GM13977 (cell line): Measurements from ENCODE around the gene CISD1.

Experiments used
- DNase-seq: peaks from one replicate; pipeline ENCODE4 v3.0.0; 2012; ENCODE audit warnings: low spot score
- CTCF ChIP-seq: IDR thresholded peaks from 2 replicates; pipeline ENCODE4 v1.5.1; 2012; ENCODE audit warnings: mild to moderate bottlenecking, control low read depth; ENCODE audit not compliant: insufficient read depth; ENCODE audit errors: extremely low read depth, missing control alignments
- in situ Hi-C: fragments of 300-500 bp; cut with MboI; formaldehyde crosslinking; loops from one replicate; pipeline ENCODE4 v1.12.0; 2022; ENCODE audit warnings: low sequenced_read_pairs, low pct_unique_long_range_greater_than_20kb, mixed read lengths, inconsistent platforms; ENCODE audit not compliant: unreplicated experiment

The CISD1 gene

DNA sequence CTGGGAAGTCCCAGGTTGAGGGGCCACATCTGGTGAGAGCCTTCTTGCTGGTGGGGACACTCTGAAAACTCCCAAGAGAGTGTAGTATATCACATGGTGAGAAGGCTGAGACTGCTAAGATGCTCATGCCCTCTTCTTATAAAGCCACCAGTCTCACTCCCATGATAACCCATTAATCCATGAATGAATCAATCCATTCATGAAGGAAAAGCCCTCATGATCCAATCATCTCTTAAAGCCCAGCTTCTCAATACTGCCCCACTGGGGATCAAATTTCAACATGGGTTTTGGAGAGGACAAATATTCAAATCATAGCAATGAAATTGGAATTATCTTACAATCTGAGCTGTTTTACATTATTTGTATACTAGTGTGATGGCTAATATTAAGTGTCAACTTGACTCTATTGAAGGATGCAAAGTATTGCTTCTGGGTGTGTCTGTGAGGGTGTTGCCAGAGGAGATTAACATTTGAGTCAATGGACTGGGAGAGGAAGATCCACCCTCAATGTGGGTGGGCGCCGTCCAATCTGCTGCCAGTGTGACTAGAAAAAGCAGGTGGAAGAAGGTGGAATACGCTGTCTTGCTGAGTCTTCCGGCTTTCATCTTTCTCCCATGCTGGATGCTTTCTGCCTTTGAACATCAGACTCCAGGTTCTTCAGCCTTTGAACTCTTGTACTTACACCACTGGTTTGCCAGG lies 51.5 kb downstream of the CISD1 start:
- DNase-seq, result no peak
- TF ChIP-seq CTCF, result no peak
- in situ Hi-C loops, result no loop called here

- in situ Hi-C loops, result no loop called here
- DNase-seq, result no peak
- TF ChIP-seq CTCF, result no peak
These were observed 53.3 kb downstream of the CISD1 start for GRCh38 chr10:58322072-58322834.

- in situ Hi-C loops, result no loop called here
- TF ChIP-seq CTCF, result no peak
- no peak for DNase-seq
These were observed 53.9 kb downstream of the CISD1 start for GRCh38 chr10:58322835-58323209.

- in situ Hi-C loops, result no loop called here
- no peak for TF ChIP-seq CTCF
- no peak for DNase-seq
These were observed 58.0 kb downstream of the CISD1 start for GRCh38 chr10:58326967-58327381.

- in situ Hi-C loops, result no loop called here
- no peak for DNase-seq
- TF ChIP-seq CTCF, result no peak
These were observed 59.3 kb downstream of the CISD1 start for GRCh38 chr10:58328233-58328632.

DNA sequence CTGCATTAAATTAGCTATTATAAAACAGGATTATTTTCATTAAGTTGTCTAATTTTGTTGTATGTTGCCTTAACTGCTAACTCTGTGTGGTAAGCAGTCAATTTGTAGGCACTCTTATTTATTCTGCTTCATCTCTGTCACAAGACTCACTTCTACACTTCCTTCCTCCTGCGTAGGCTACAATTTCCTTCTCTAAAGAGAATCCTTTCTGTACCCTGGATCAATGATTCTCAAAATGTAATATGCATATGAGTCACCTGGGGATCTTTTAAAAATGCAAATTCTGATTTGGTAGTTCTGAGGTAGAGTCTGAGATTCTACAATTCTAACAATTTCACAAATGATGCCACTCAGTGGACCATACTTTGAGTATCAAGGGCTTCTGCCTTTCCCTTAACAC lies 61.5 kb downstream of the CISD1 start:
- no peak for TF ChIP-seq CTCF
- in situ Hi-C loops, result no loop called here
- DNase-seq, result no peak
